ENCODE results near the gene ATXN3.

- TF ChIP-seq CTCF (IDR thresholded peaks at IDR 0.05; ENCODE audit: insufficient read depth, low read length, poor library complexity, severe bottlenecking) = no peak
- no peak for TF ChIP-seq EZH2phosphoT487 (conservative IDR thresholded peaks at IDR 0.05; ENCODE audit: low read length)
Measured at GRCh38 chr14:92122761-92123160, 16.4 kb upstream of the ATXN3 start.

Measured in SU-DHL-6 (cell line).